HepG2 (cell line): Measurements from ENCODE around the gene DOC2A. TPM values are rescaled to one million over a fixed set of nuclear protein-coding genes. Genes with fewer than 3 reads are reported as not detected.

Experiments
- ATAC-seq: fragments of 200-7000 bp; cut with Tn5 transposase; 3 replicates; pipeline ENCODE4 v1.9.1; 2020; ENCODE audit warnings: mild to moderate bottlenecking, moderate library complexity
- BruUV-seq: library from RNA; stranded (reverse); fragments of 400-500 nt; replicated peaks from 2 replicates; lab custom pipeline; 2021; lab: Mats Ljungman, UMichigan
- CTCF ChIA-PET: fragments of 300-600 bp; formaldehyde crosslinking; extraction: SDS; loops from one replicate; lab custom pipeline; 2021; ENCODE audit warnings: low total read pairs, inconsistent platforms, low intra/inter-chr PET ratio; lab: Yijun Ruan, JAX
- POLR2A ChIA-PET: fragments of 350-600 bp; sonication (Branson Sonifier 250); formaldehyde crosslinking; loops from one replicate; lab custom pipeline; 2020; ENCODE audit warnings: antibody characterized with exemption, inconsistent platforms; lab: Yijun Ruan, JAX
- DNase-seq: peaks from one replicate; pipeline ENCODE4 v3.0.0-alpha.2; 2015; ENCODE audit warnings: low spot score
- FAIRE-seq: peaks from 3 replicates; lab custom pipeline; 2011; peaks lifted over from hg19 to GRCh38; lab: Jason Lieb, UNC
- H2AFZ ChIP-seq: one replicate; pipeline ENCODE4 v1.6.1; 2011; ENCODE audit warnings: low read length, inconsistent platforms
- H3K27ac ChIP-seq: fragments of 300-600 bp; 3 replicates; pipeline ENCODE4 v1.8.0; 2011; ENCODE audit warnings: mixed run types, mild to moderate bottlenecking, mixed read lengths, low read length, inconsistent platforms; ENCODE audit not compliant: insufficient read depth; ENCODE audit errors: extremely low read length
- H3K27me3 ChIP-seq, 2 experiments: fragments of 200-600 bp in 1 of 2; 2 replicates in 1 of 2; 3 replicates in 1 of 2; pipeline versions ENCODE4 v1.6.0 to v1.8.0; 2011; ENCODE audit warnings: low read length in 2 of 2, mild to moderate bottlenecking in 2 of 2, moderate library complexity in 2 of 2, inconsistent platforms in 1 of 2; ENCODE audit not compliant: insufficient read depth in 2 of 2, control insufficient read depth in 1 of 2
- H3K36me3 ChIP-seq, 2 experiments: fragments of 200-600 bp in 1 of 2; replicated peaks in 1 of 2; 2 replicates in 1 of 2; 3 replicates in 1 of 2; pipeline versions ENCODE4 v1.5.1 to v1.8.0; 2011; ENCODE audit warnings: low read length in 2 of 2, inconsistent platforms in 1 of 2; ENCODE audit not compliant: insufficient read depth in 2 of 2, control insufficient read depth in 1 of 2
- H3K4me1 ChIP-seq: 2 replicates; pipeline ENCODE4 v1.5.1; 2012; ENCODE audit warnings: low read length, inconsistent platforms; ENCODE audit not compliant: insufficient read depth
- H3K4me2 ChIP-seq: 2 replicates; pipeline ENCODE4 v1.6.0; 2011; ENCODE audit warnings: low read depth, low read length, inconsistent platforms
- H3K4me3 ChIP-seq, 3 experiments: fragments of 200-600 bp in 1 of 3; sonication (generic), shearing (Covaris generic) in 1 of 3; replicated peaks in 1 of 3; 2 replicates each; pipeline ENCODE4 v1.5.1; 2011 to 2016; ENCODE audit warnings: low read length in 3 of 3, inconsistent platforms in 2 of 3, low read depth in 2 of 3, mild to moderate bottlenecking in 2 of 3, control low read depth in 1 of 3, mixed read lengths in 1 of 3; ENCODE audit not compliant: insufficient read depth in 1 of 3
- H3K79me2 ChIP-seq: one replicate; pipeline ENCODE4 v1.6.1; 2011; ENCODE audit warnings: low read length, inconsistent platforms; ENCODE audit not compliant: insufficient read depth
- H3K9ac ChIP-seq: 2 replicates; pipeline ENCODE4 v1.6.0; 2011; ENCODE audit warnings: mild to moderate bottlenecking, low read depth, low read length, inconsistent platforms; ENCODE audit not compliant: insufficient read depth
- H3K9me3 ChIP-seq: 2 replicates; pipeline ENCODE4 v1.5.1; 2012; ENCODE audit warnings: mild to moderate bottlenecking, low read length
- H4K20me1 ChIP-seq: 2 replicates; pipeline ENCODE4 v1.6.0; 2011; ENCODE audit warnings: inconsistent platforms, mild to moderate bottlenecking, low read length, moderate library complexity; ENCODE audit not compliant: insufficient read depth
- AGO2 ChIP-seq: fragments of 200-400 bp; formaldehyde crosslinking; optimal IDR thresholded peaks from 2 replicates; pipeline ENCODE3; 2017; ENCODE audit warnings: mild to moderate bottlenecking, low read depth, low read length, moderate library complexity
- BCL3 ChIP-seq: sonication (generic); formaldehyde crosslinking; IDR thresholded peaks from 2 replicates; pipeline ENCODE4 v1.5.1; 2020; ENCODE audit warnings: mild to moderate bottlenecking, missing genetic modification reagents, moderate library complexity
- CCDC6 ChIP-seq: sonication (generic); formaldehyde crosslinking; IDR thresholded peaks from 2 replicates; pipeline ENCODE4 v1.8.1; 2022; ENCODE audit warnings: mild to moderate bottlenecking, missing genetic modification reagents, moderate library complexity
- FIP1L1 ChIP-seq: fragments of 200-400 bp; formaldehyde crosslinking; IDR thresholded peaks from 2 replicates; pipeline ENCODE4 v1.6.1; 2018; ENCODE audit warnings: low read depth, mild to moderate bottlenecking, low read length, moderate library complexity, borderline replicate concordance; ENCODE audit not compliant: insufficient read depth
- HOMEZ ChIP-seq: IDR thresholded peaks from 2 replicates; pipeline ENCODE4 v1.6.1; 2016; ENCODE audit warnings: low read depth
- ISX ChIP-seq: sonication (generic); formaldehyde crosslinking; conservative IDR thresholded peaks from 2 replicates; pipeline ENCODE4 v1.5.0; 2020; ENCODE audit warnings: missing genetic modification reagents
- MEIS2 ChIP-seq: sonication (generic); formaldehyde crosslinking; IDR thresholded peaks from 2 replicates; pipeline ENCODE4 v1.9.0; 2021; ENCODE audit warnings: mild to moderate bottlenecking, missing genetic modification reagents
- RBFOX2 ChIP-seq: fragments of 200-400 bp; formaldehyde crosslinking; IDR thresholded peaks from 2 replicates; pipeline ENCODE4 v1.6.1; 2017; ENCODE audit warnings: low read depth, mild to moderate bottlenecking, low read length
- RFXAP ChIP-seq: sonication (generic); formaldehyde crosslinking; IDR thresholded peaks from 2 replicates; pipeline ENCODE4 v1.4.0; 2020; ENCODE audit warnings: missing genetic modification reagents, borderline replicate concordance
- SNAI1 ChIP-seq: sonication (generic); formaldehyde crosslinking; IDR thresholded peaks from 2 replicates; pipeline ENCODE4 v1.5.0; 2020; ENCODE audit warnings: mild to moderate bottlenecking, missing genetic modification reagents, borderline replicate concordance
- TFDP1 ChIP-seq: IDR thresholded peaks from 2 replicates; pipeline ENCODE4 v1.6.1; 2016; ENCODE audit warnings: missing compliant biosample characterization, missing genetic modification reagents, borderline replicate concordance
- ZNF101 ChIP-seq: sonication (generic); formaldehyde crosslinking; IDR thresholded peaks from 2 replicates; pipeline ENCODE4 v1.4.0; 2020; ENCODE audit warnings: mild to moderate bottlenecking, low read depth, missing genetic modification reagents, borderline replicate concordance
- ZNF501 ChIP-seq: sonication (generic); formaldehyde crosslinking; IDR thresholded peaks from 2 replicates; pipeline ENCODE4 v1.5.1; 2020; ENCODE audit warnings: mild to moderate bottlenecking, moderate library complexity, missing genetic modification reagents
- ZNF678 ChIP-seq: sonication (generic); formaldehyde crosslinking; IDR thresholded peaks from 2 replicates; pipeline ENCODE4 v1.4.0; 2020; ENCODE audit warnings: mild to moderate bottlenecking, missing genetic modification reagents
- WGBS: methylation state at CpG from one replicate; pipeline ENCODE4 v1.1.6; 2017; ENCODE audit warnings: low lambda C conversion rate; 5-methylcytosine and 5-hydroxymethylcytosine counted together
- in situ Hi-C: cut with HindIII; loops from 2 replicates; pipeline ENCODE4 v1.10.0; 2017; ENCODE audit warnings: low pct_unique_long_range_greater_than_20kb; ENCODE audit not compliant: extremely low pct_ligation_motif_present
- intact Hi-C: fragments of 100-400 bp; cut with micrococcal nuclease; formaldehyde crosslinking; loops from one replicate; pipeline ENCODE4 v1.10.0; 2022; ENCODE audit not compliant: unreplicated experiment
- polyA plus RNA-seq, 8 experiments: library from polyadenylated mRNA; depleted of rRNA in 3 of 8; stranded (reverse) in 7 of 8; unstranded in 1 of 8; fragments of >200 nt; fragmentation: Illumina TruSeq in 4 of 8; extraction: Trizol in 4 of 8; gene quantifications; 2 replicates each; pipeline versions ENCODE4 v1.2.1 to v1.2.3, GENCODE V29; 2011 to 2016; ENCODE audit warnings: low read depth in 4 of 8, missing spikeins in 1 of 8, mixed read lengths in 1 of 8; ENCODE audit not compliant: insufficient read depth in 1 of 8
- total RNA-seq, 5 experiments: library from RNA; depleted of rRNA; stranded (reverse); fragments of >200 nt; fragmentation: Illumina TruSeq; extraction: Trizol; gene quantifications; 2 replicates each; pipeline ENCODE4 v1.2.3, GENCODE V29; 2016; ENCODE audit warnings: low read depth in 1 of 5

Gene DOC2A
- total and polyA plus RNA-seq, 2 of the 13 experiments (the other 11 are each of a cell fraction or from before 2014, with no cell fraction given): 0.15 to 0.55 TPM

DNA sequence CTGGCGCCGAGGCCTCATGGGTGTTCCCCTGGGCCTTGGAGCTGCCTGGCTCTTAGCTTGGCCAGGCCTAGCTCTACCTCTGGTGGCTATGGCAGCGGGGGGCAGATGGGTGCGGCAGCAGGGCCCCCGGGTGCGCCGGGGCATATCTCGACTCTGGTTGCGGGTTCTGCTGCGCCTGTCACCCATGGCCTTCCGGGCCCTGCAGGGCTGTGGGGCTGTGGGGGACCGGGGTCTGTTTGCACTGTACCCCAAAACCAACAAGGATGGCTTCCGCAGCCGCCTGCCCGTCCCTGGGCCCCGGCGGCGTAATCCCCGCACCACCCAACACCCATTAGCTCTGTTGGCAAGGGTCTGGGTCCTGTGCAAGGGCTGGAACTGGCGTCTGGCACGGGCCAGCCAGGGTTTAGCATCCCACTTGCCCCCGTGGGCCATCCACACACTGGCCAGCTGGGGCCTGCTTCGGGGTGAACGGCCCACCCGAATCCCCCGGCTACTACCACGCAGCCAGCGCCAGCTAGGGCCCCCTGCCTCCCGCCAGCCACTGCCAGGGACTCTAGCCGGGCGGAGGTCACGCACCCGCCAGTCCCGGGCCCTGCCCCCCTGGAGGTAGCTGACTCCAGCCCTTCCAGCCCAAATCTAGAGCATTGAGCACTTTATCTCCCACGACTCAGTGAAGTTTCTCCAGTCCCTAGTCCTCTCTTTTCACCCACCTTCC lies 23.3 kb downstream of the DOC2A start:
- H3K36me3 ChIP-seq: peaks cover 54 to 92% of the 10 kb centered on the region in 2 experiments
- no peaks in the 10 kb centered on the region for H3K9me3 ChIP-seq
- no peak overlapping the region for H2AFZ ChIP-seq
- POLR2A ChIA-PET: interaction anchor here (1.0 kb wide), 1 partner anchor 14 kb away, joined by 3 read pairs; the partner anchor contains the start of gene TAOK2
- DNase-seq (no peak), ATAC-seq (no peak), FAIRE-seq (no peak)
- no peak overlapping the region for H3K9ac ChIP-seq
- in situ Hi-C loops (no loop called here), intact Hi-C loops (no loop called here)
- no peaks in the 10 kb centered on the region for H3K27me3 ChIP-seq
- 97% methylated on average over 20 of the region's 35 CpGs for WGBS
- no peaks in the 10 kb centered on the region for H3K4me1 ChIP-seq
- CTCF ChIA-PET: no interaction called here
- BruUV-seq: no TSS peak
- H3K27ac ChIP-seq: no peak overlapping the region
- no peak overlapping the region for H3K4me3 ChIP-seq
- TF ChIP-seq FIP1L1 (no peak), RBFOX2 (peak; percentile 68), AGO2 (peak; percentile 64)
- no peaks in the 10 kb centered on the region for H4K20me1 ChIP-seq
- H3K79me2 ChIP-seq: no peaks in the 10 kb centered on the region
- no peak overlapping the region for H3K4me2 ChIP-seq

DNA sequence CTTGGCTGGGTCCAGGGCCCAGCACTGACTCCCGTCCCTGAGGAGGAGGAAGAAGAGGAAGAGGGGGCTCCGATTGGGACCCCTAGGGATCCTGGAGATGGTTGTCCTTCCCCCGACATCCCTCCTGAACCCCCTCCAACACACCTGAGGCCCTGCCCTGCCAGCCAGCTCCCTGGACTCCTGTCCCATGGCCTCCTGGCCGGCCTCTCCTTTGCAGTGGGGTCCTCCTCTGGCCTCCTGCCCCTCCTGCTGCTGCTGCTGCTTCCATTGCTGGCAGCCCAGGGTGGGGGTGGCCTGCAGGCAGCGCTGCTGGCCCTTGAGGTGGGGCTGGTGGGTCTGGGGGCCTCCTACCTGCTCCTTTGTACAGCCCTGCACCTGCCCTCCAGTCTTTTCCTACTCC lies 23.9 kb downstream of the DOC2A start:
- Histone ChIP-seq H3K4me1 (no peaks in the 10 kb centered on the region), H3K79me2 (no peaks in the 10 kb centered on the region), H3K9ac (no peak overlapping the region), H3K4me2 (no peak overlapping the region), H4K20me1 (no peaks in the 10 kb centered on the region), H2AFZ (no peak overlapping the region), H3K9me3 (no peaks in the 10 kb centered on the region), H3K27ac (no peak overlapping the region), H3K4me3 (no peak overlapping the region), H3K27me3 (no peaks in the 10 kb centered on the region), H3K36me3 (peaks cover 53 to 94% of the 10 kb centered on the region in 2 experiments)
- DNase-seq (no peak), ATAC-seq (no peak), FAIRE-seq (no peak)
- POLR2A ChIA-PET: interaction anchor here (1.0 kb wide), 1 partner anchor 14 kb away, joined by 3 read pairs; the partner anchor contains the start of gene TAOK2
- in situ Hi-C loops (no loop called here), intact Hi-C loops (no loop called here)
- no TSS peak for BruUV-seq
- WGBS: 100% methylated on average over 3 of the region's 5 CpGs
- CTCF ChIA-PET: no interaction called here
- no peak for TF ChIP-seq ZNF101 (CRISPR knock-in tag)
- TF ChIP-seq SNAI1 (CRISPR knock-in tag): no peak
- TF ChIP-seq BCL3 (CRISPR knock-in tag): no peak
- TF ChIP-seq ISX (CRISPR knock-in tag): no peak
- TF ChIP-seq TFDP1 (CRISPR knock-in tag): no peak
- TF ChIP-seq CCDC6 (CRISPR knock-in tag): no peak
- TF ChIP-seq RFXAP (CRISPR knock-in tag): no peak
- no peak for TF ChIP-seq MEIS2 (CRISPR knock-in tag)
- no peak for TF ChIP-seq ZNF678 (CRISPR knock-in tag)
- TF ChIP-seq HOMEZ: no peak
- no peak for TF ChIP-seq ZNF501 (CRISPR knock-in tag)
